Upper lobe of left lung (tissue), 4 donors: Measurements from ENCODE around the gene C17orf114.

Source experiments
- CTCF ChIP-seq, 6 experiments: fragments of 450-650 bp in 4 of 6; fragments of 200-600 bp in 2 of 6; sonication (generic) in 2 of 6; IDR thresholded peaks; one replicate each; pipeline ENCODE4 v1.5.1; 2016 to 2019; ENCODE audit warnings: antibody characterized with exemption in 6 of 6
- EP300 ChIP-seq, 4 donors: sonication (generic); formaldehyde crosslinking; IDR thresholded peaks; one replicate each; pipeline ENCODE4 v1.5.1; 2017; ENCODE audit warnings: antibody characterized with exemption in 4 of 4, control low read depth in 2 of 4
- POLR2A ChIP-seq, 4 donors: fragments of 450-650 bp; IDR thresholded peaks; one replicate each; pipeline ENCODE4 v1.5.1; 2016 to 2017; ENCODE audit warnings: antibody characterized with exemption in 4 of 4, mild to moderate bottlenecking in 2 of 4
- POLR2AphosphoS5 ChIP-seq, 2 donors: sonication (generic); formaldehyde crosslinking; IDR thresholded peaks; one replicate each; pipeline ENCODE4 v1.5.1; 2017; ENCODE audit warnings: antibody characterized with exemption in 2 of 2

GRCh38 chr17:4827399-4827798 lies 25.3 kb upstream of the C17orf114 start:
- TF ChIP-seq POLR2A (IDR thresholded peaks at IDR 0.05) = no peak
- no peak for TF ChIP-seq CTCF (IDR thresholded peaks at IDR 0.05)
- TF ChIP-seq EP300 (IDR thresholded peaks at IDR 0.05) = no peak
- TF ChIP-seq POLR2AphosphoS5 (IDR thresholded peaks at IDR 0.05) = no peak
